Aorta (tissue), 5 donors: ENCODE measurements around the gene ARID1B. TPM values are rescaled to one million over a fixed set of nuclear protein-coding genes. Genes with fewer than 3 reads are reported as not detected.

Source experiments
- ATAC-seq: fragments of 200-7000 bp; cut with Tn5 transposase; one replicate; pipeline ENCODE4 v1.9.1; 2022; ENCODE audit warnings: moderate library complexity; ENCODE audit not compliant: low FRiP score
- DNase-seq, 2 donors: peaks; one replicate each; pipeline ENCODE4 v3.0.0-alpha.2; 2020
- H3K27ac ChIP-seq, 2 donors: one replicate each; pipeline ENCODE4 v1.5.1; 2013; ENCODE audit warnings: low read length in 2 of 2, mild to moderate bottlenecking in 2 of 2, moderate library complexity in 2 of 2, control low read depth in 1 of 2, inconsistent platforms in 1 of 2, low read depth in 1 of 2
- H3K27me3 ChIP-seq, 2 donors: one replicate each; pipeline ENCODE4 v1.6.1; 2013; ENCODE audit warnings: control low read depth in 1 of 2, low read length in 1 of 2, mild to moderate bottlenecking in 1 of 2, moderate library complexity in 1 of 2; ENCODE audit not compliant: insufficient read depth in 2 of 2, control insufficient read depth in 1 of 2
- H3K36me3 ChIP-seq, 2 donors: one replicate each; pipeline ENCODE4 v1.6.1; 2013; ENCODE audit warnings: control low read depth in 1 of 2, low read length in 1 of 2, mild to moderate bottlenecking in 1 of 2; ENCODE audit not compliant: insufficient read depth in 2 of 2, control insufficient read depth in 1 of 2
- H3K4me1 ChIP-seq, 2 donors: one replicate each; pipeline ENCODE4 v1.6.1; 2013; ENCODE audit warnings: low read length in 2 of 2, control low read depth in 1 of 2, mild to moderate bottlenecking in 1 of 2, moderate library complexity in 1 of 2; ENCODE audit not compliant: insufficient read depth in 2 of 2, control insufficient read depth in 1 of 2
- H3K4me3 ChIP-seq, 2 donors: one replicate each; pipeline ENCODE4 v1.5.1; 2013; ENCODE audit warnings: low read length in 2 of 2, control low read depth in 1 of 2, mild to moderate bottlenecking in 1 of 2
- H3K9me3 ChIP-seq: one replicate; pipeline ENCODE4 v1.6.1; 2013; ENCODE audit warnings: mild to moderate bottlenecking, low read length; ENCODE audit not compliant: control insufficient read depth
- WGBS, 2 donors: extraction: QIAGEN DNeasy Blood & Tissue Kit; methylation state at CpG; one replicate each; pipeline ENCODE4 v1.1.7; 2013; 5-methylcytosine and 5-hydroxymethylcytosine counted together
- intact Hi-C, 2 donors: fragments of 100-400 bp; cut with DNase I; formaldehyde crosslinking; loops; one replicate each; pipeline versions ENCODE4 v1.14.2 to v1.15.0; 2022
- polyA plus RNA-seq, 2 donors: library from polyadenylated mRNA; stranded (reverse); fragments of 200-250 nt; gene quantifications; one replicate each; pipeline ENCODE4 v1.2.3, GENCODE V29; 2013
- total RNA-seq, 2 donors: library from RNA; stranded (reverse); fragmentation: NEBNext Ultra II Directional; extraction: Animal tissue kit (Norgen Biotek cat#: 25700); gene quantifications; one replicate each; pipeline ENCODE4 v1.2.1, GENCODE V29; 2021
- donor health status: healthy with polysubstance abuse.
- donor health status: Bipolar disorder and iron deficiency.
- donor health status: DM: no; HTN: no; CAD: no.
- donor health status: DM: no; HTN: no; CAD: no.
- donor health status: DM: yes; HTN: yes; CAD: no.

ARID1B gene
- total and polyA plus RNA-seq, 4 donors, result 6.5 to 143 (median 54.5) TPM

GRCh38 chr6:156846845-156847599 lies 69.8 kb downstream of the ARID1B start:
- H3K4me1 ChIP-seq, result peaks cover 3 to 14% of the 10 kb centered on the region in 2 donors
- DNase-seq, result no peak
- H3K27me3 ChIP-seq, result no peaks in the 10 kb centered on the region
- ATAC-seq, result no peak
- no peak overlapping the region for H3K27ac ChIP-seq
- 32 to 39% methylated on average over 6 of the region's 6 CpGs for WGBS, 2 donors
- no peaks in the 10 kb centered on the region for H3K9me3 ChIP-seq
- intact Hi-C loops, result no loop called here
- no peak overlapping the region for H3K4me3 ChIP-seq
- H3K36me3 ChIP-seq, result no peaks in the 10 kb centered on the region

GRCh38 chr6:156848123-156848522 lies 70.9 kb downstream of the ARID1B start:
- 11 to 20% methylated on average over 3 of the region's 3 CpGs for WGBS, 2 donors
- intact Hi-C loops, result no loop called here
- Histone ChIP-seq H3K4me3 (no peak overlapping the region), H3K9me3 (no peaks in the 10 kb centered on the region), H3K27ac (peak overlapping the region; percentile 9 to 30), H3K27me3 (no peaks in the 10 kb centered on the region), H3K4me1 (peaks cover 3 to 15% of the 10 kb centered on the region in 2 donors), H3K36me3 (no peaks in the 10 kb centered on the region)
- no peak for DNase-seq
- ATAC-seq, result no peak

- ATAC-seq (peak; percentile 64), DNase-seq (peak; percentile 80 to 89)
- no peaks in the 10 kb centered on the region for H3K27me3 ChIP-seq
- no peaks in the 10 kb centered on the region for H3K36me3 ChIP-seq
- intact Hi-C loops, result no loop called here
- H3K27ac ChIP-seq, result peak overlapping the region; percentile 30 to 42
- H3K4me3 ChIP-seq, result no peak overlapping the region
- H3K9me3 ChIP-seq, result no peaks in the 10 kb centered on the region
- 1 to 5% methylated on average over 5 of the region's 5 CpGs for WGBS, 2 donors
- peaks cover 5 to 15% of the 10 kb centered on the region in 2 donors for H3K4me1 ChIP-seq
These were observed 71.4 kb downstream of the ARID1B start for GRCh38 chr6:156848533-156848932.

DNA sequence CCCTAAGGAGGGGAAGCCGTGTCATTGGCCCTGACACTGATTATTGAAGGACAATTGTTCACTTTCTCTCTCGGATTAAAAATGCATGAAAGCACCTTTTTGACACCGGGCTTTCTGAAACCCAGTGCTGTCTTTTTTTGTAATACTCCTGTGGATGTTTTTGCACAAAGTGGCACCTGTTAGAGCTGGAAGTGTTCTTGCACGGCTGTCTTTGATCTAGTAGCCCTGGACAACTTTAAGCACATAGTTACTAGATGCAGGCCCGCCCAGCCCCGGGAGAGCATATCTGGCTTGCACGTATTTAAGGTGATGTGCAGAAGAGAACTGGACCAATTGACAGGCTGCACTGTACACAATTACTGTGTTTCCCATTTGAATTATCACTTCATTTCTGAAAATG lies 72.6 kb downstream of the ARID1B start:
- no peaks in the 10 kb centered on the region for H3K27me3 ChIP-seq
- 15 to 17% methylated on average over 7 of the region's 7 CpGs for WGBS, 2 donors
- H3K4me1 ChIP-seq, result peaks cover 5 to 10% of the 10 kb centered on the region in 2 donors
- H3K27ac ChIP-seq, result no peak overlapping the region
- H3K9me3 ChIP-seq, result no peaks in the 10 kb centered on the region
- no peaks in the 10 kb centered on the region for H3K36me3 ChIP-seq
- peak overlapping the region in 1 of 2 donors; percentile 24 for H3K4me3 ChIP-seq
- ATAC-seq (no peak), DNase-seq (no peak)
- intact Hi-C loops, result no loop called here

- peaks cover 5 to 10% of the 10 kb centered on the region in 2 donors for H3K4me1 ChIP-seq
- H3K36me3 ChIP-seq, result no peaks in the 10 kb centered on the region
- intact Hi-C loops, result no loop called here
- ATAC-seq (no peak), DNase-seq (no peak)
- H3K27me3 ChIP-seq, result no peaks in the 10 kb centered on the region
- WGBS, 2 donors, result 57 to 61% methylated on average over 3 of the region's 3 CpGs
- H3K4me3 ChIP-seq, result no peak overlapping the region
- no peaks in the 10 kb centered on the region for H3K9me3 ChIP-seq
- no peak overlapping the region for H3K27ac ChIP-seq
These were observed 73.2 kb downstream of the ARID1B start for GRCh38 chr6:156850353-156850752.

DNA sequence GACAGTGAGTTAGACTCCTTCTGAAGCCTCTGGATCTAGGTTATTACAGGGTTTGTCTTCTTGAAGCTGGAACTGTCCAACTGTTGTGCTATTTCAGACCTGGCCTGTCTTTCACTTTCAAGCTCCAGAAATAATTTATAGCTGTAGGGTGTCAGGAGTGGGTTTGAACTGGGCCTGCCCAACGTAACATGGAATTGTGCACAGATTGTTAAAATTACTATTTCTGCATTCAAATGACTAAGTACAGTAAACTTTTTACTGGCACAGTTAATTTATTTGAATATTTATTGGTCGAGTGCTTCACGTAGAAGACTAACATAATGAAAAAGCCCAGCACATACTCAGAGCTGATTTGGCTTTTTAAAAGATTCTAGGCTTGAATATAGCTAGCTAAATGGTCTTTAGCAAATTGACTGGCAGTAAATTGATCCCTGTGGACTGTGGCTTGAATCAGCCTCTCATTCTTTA lies 74.3 kb downstream of the ARID1B start:
- 3 to 5% methylated on average over 3 of the region's 3 CpGs for WGBS, 2 donors
- Histone ChIP-seq H3K4me3 (no peak overlapping the region), H3K4me1 (peaks cover 5 to 10% of the 10 kb centered on the region in 2 donors), H3K27ac (no peak overlapping the region), H3K9me3 (no peaks in the 10 kb centered on the region), H3K27me3 (no peaks in the 10 kb centered on the region), H3K36me3 (no peaks in the 10 kb centered on the region)
- DNase-seq, result no peak
- intact Hi-C loops, result no loop called here
- ATAC-seq, result no peak

DNA sequence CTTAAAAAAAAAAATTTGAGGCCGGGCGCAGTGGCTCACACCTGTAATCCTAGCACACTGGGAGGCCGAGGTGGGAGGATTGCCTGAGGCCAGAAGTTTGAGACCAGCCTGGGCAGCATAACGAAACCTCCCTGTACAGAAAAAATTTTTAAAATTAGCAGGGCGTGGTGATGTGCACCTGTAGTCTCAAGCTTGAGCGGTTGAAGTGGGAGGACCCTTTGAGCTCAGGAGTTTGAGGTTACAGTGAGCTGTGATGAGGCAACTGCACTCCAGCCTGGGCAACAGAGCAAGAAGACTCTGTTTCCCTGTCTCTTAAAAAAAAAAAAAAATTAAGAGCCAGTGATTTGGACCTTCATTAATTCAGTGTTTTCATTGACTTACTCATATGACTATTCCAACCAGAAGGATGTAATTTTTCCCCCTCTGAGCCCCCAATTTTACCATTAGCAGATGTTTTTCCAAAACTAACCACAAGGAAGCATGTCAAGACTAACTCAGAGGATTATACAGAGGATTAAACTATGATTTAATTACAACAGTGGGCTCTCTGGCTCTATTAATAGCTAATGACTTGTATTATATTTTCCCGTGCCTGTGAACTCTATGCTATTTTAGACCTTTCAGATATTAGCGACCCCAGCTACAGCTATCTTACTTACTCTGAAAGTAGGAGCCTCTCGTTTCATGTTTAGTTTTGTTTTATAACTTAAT lies 75.1 kb downstream of the ARID1B start:
- intact Hi-C loops, result no loop called here
- no peak for DNase-seq
- no peak for ATAC-seq
- Histone ChIP-seq H3K9me3 (no peaks in the 10 kb centered on the region), H3K4me3 (no peak overlapping the region), H3K27me3 (no peaks in the 10 kb centered on the region), H3K36me3 (no peaks in the 10 kb centered on the region), H3K27ac (no peak overlapping the region), H3K4me1 (peaks cover 5 to 10% of the 10 kb centered on the region in 2 donors)
- 62 to 69% methylated on average over 9 of the region's 9 CpGs for WGBS, 2 donors

- intact Hi-C loops, result no loop called here
- no peak for DNase-seq
- Histone ChIP-seq H3K4me1 (peaks cover 5 to 10% of the 10 kb centered on the region in 2 donors), H3K9me3 (no peaks in the 10 kb centered on the region), H3K27me3 (no peaks in the 10 kb centered on the region), H3K4me3 (no peak overlapping the region), H3K36me3 (no peaks in the 10 kb centered on the region), H3K27ac (no peak overlapping the region)
- ATAC-seq, result no peak
- 34 to 39% methylated on average over 1 of the region's 1 CpG for WGBS, 2 donors
These were observed 75.7 kb downstream of the ARID1B start for GRCh38 chr6:156852858-156853216.

DNA sequence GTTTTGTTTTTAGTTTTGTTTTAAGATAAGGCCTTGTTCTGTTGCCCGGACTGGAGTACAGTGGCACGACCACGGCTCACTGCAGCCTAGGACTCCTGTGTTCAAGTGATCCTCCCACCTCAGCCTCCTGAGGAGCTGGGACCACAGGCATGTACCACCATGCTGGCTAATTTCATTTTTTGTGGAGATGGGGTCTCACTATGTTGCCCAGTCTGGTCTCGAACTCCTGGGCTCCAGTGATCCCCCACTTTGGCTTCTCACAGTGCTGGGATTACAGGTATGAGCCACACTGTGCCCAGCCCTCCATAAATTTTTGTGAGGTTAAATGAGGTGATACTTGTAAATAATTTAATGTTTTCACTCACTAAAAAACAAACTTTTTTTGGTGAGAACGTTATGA lies 76.6 kb downstream of the ARID1B start:
- H3K4me3 ChIP-seq, result no peak overlapping the region
- H3K4me1 ChIP-seq, result peaks cover 5 to 10% of the 10 kb centered on the region in 2 donors
- H3K27me3 ChIP-seq, result no peaks in the 10 kb centered on the region
- H3K9me3 ChIP-seq, result no peaks in the 10 kb centered on the region
- 63 to 73% methylated on average over 5 of the region's 5 CpGs for WGBS, 2 donors
- H3K36me3 ChIP-seq, result no peaks in the 10 kb centered on the region
- H3K27ac ChIP-seq, result no peak overlapping the region
- ATAC-seq, result no peak
- intact Hi-C loops, result no loop called here
- no peak for DNase-seq
